NCI-H82 treated with DMSO at 0.1 percent for 48 hours (cell line): Measurements from ENCODE around the gene RERE.

ENCODE experiments used
- DNase-seq: peaks from one replicate; lab custom pipeline; 2025; ENCODE audit not compliant: unreplicated experiment; lab: John Stamatoyannopoulos, UW

RERE gene

GRCh38 chr1:8357329-8358101 is 459.9 kb downstream of the RERE start:
- no peak for DNase-seq

GRCh38 chr1:8356256-8357209 is 460.9 kb downstream of the RERE start:
- DNase-seq, result no peak

- no peak for DNase-seq
Measured at GRCh38 chr1:8355439-8356255, 461.8 kb downstream of the RERE start.

- DNase-seq, result no peak
Measured at GRCh38 chr1:8354038-8354437, 463.4 kb downstream of the RERE start.

GRCh38 chr1:8352886-8353785 is 464.3 kb downstream of the RERE start:
- DNase-seq, result no peak

GRCh38 chr1:8352471-8352845 is 465.0 kb downstream of the RERE start:
- DNase-seq, result no peak

- DNase-seq, result no peak
Measured at GRCh38 chr1:8351693-8352470, 465.6 kb downstream of the RERE start.

DNA sequence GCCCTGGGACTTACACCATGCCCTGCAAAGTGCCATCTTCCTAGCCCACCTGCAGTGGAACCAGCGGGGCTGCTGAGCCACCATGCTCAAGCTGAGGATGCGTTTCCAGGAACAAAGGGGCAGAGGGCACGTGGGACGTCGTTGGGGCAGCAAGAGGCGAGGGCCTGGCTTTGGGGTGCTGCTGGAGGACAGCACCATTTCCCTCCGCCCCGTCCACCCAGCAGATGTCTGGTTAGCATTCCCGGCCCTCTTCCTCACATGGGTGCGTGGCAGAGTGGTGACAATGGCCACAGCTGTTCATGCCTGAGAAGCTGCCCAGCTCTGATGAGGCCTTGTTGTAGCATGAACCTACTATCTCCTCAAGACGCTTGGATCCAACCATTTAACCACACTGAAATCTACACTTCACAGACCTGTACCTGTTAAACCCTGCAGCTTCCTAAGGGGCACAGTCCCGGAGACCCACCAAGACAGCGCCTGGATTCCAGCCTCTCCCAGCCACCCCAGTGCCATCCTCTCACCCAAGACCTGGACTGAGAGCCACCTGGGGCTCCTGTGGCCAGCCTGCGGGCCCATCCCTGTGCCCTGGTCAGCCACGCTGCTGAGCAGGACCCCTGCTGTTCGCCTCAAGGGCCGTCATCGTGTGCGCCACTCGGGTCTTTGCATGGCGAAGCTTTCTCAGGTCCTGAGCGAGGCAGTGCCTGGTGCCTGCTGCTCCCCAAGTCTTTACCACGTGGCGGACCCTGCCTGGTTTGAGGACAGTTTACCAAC is 466.3 kb downstream of the RERE start:
- no peak for DNase-seq

GRCh38 chr1:8349961-8350360 is 467.5 kb downstream of the RERE start:
- no peak for DNase-seq

GRCh38 chr1:8349473-8349865 is 468.0 kb downstream of the RERE start:
- no peak for DNase-seq

GRCh38 chr1:8348777-8349472 is 468.5 kb downstream of the RERE start:
- peak; percentile 55 for DNase-seq

- DNase-seq, result no peak
Measured at GRCh38 chr1:8348047-8348776, 469.2 kb downstream of the RERE start.

GRCh38 chr1:8347635-8348034 is 469.8 kb downstream of the RERE start:
- DNase-seq, result no peak

- DNase-seq, result no peak
Measured at GRCh38 chr1:8345621-8346415, 471.6 kb downstream of the RERE start.

- no peak for DNase-seq
Measured at GRCh38 chr1:8344893-8345507, 472.4 kb downstream of the RERE start.

DNA sequence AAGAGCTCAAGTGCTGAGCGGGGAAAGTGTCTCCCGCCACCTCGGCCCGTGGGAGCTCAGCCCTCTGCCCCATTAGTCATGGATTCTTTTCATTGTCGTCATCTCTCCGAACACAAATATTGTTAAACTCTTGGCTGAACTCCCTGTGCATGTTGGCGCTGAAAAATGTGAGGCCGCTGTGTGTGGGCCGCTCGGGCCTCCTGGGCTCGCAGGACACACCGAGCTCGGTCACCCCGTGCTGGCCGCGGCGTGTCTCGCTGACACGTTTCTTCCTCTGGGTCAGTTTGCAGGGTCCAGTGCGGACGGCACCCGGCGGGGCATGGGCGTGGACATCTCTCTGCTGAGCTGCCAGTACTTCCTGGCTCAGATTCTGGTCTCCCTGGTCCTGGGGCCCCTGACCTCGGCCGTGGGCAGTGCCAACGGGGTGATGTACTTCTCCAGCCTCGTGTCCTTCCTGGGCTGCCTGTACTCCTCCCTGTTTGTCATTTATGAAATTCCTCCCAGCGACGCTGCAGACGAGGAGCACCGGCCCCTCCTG is 473.9 kb downstream of the RERE start:
- DNase-seq, result no peak
